ENCODE results near the gene MAG. TPM values are rescaled to one million over a fixed set of nuclear protein-coding genes. Genes with fewer than 3 reads are reported as not detected.

MAG gene
- total RNA-seq, 1 donor from 2014 or later: not detected

DNA sequence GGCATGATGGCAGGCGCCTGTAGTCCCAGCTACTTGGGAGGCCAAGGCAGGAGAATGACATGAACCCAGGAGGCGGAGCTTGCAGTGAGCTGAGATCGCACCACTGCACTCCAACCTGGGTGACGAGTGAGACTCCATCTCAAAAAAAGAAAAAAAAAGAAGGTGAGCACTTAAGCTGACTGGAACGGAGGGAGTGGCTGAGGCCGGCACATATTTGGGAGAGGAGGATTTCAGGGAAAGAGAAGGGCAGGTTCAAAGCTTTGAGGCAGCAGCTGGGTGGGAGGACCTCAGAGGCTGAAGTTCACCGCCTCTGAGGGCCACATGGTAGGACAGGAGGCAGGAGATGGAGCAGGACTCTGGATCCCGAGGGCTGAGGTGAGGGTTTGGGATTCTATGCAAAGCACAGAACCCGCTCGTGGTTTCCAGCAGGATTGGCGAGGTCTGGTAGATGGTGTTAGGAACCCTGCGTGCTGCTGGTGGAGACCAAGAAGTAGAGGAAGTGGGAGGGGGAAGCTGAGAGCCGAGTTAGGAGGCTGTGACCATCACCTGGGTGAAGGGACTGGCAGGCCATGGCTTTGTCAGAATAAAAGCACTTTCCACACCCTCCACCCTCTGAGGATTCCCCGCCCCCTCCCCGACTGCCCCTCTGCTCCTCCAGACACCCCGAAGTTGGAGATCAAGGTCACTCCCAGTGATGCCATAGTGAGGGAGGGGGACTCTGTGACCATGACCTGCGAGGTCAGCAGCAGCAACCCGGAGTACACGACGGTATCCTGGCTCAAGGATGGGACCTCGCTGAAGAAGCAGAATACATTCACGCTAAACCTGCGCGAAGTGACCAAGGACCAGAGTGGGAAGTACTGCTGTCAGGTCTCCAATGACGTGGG is 45.4 kb downstream of the MAG start:
- no peaks in the 10 kb centered on the region for H3K9me3 ChIP-seq (replicated peaks)
- no peak overlapping the region for H3K4me3 ChIP-seq
- no peaks in the 10 kb centered on the region for H3K36me3 ChIP-seq
- H3K4me1 ChIP-seq: no peaks in the 10 kb centered on the region
- intact Hi-C loops (cut with micrococcal nuclease): no loop called here
- H3K27ac ChIP-seq (replicated peaks): no peak overlapping the region
- DNase-seq: no peak
- TF ChIP-seq, protein P1, sequence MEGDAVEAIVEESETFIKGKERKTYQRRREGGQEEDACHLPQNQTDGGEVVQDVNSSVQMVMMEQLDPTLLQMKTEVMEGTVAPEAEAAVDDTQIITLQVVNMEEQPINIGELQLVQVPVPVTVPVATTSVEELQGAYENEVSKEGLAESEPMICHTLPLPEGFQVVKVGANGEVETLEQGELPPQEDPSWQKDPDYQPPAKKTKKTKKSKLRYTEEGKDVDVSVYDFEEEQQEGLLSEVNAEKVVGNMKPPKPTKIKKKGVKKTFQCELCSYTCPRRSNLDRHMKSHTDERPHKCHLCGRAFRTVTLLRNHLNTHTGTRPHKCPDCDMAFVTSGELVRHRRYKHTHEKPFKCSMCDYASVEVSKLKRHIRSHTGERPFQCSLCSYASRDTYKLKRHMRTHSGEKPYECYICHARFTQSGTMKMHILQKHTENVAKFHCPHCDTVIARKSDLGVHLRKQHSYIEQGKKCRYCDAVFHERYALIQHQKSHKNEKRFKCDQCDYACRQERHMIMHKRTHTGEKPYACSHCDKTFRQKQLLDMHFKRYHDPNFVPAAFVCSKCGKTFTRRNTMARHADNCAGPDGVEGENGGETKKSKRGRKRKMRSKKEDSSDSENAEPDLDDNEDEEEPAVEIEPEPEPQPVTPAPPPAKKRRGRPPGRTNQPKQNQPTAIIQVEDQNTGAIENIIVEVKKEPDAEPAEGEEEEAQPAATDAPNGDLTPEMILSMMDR (IDR thresholded peaks at IDR 0.05; ENCODE audit: borderline replicate concordance): no peak
- H3K27me3 ChIP-seq (ENCODE audit: low read depth): peaks cover 69% of the 10 kb centered on the region

DNA sequence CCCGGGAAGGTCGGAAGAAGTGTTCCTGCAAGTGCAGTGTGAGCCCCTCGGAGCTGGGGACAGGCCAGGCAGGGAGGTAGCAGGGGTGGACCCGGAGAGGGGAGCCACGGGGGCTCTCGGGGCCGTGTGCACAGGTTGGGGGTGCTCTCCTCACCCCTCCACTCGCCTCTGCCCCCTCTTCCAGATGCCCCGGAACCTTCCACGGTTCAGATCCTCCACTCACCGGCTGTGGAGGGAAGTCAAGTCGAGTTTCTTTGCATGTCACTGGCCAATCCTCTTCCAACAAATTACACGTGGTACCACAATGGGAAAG is 46.0 kb downstream of the MAG start:
- no peak for DNase-seq
- Histone ChIP-seq H3K27ac (replicated peaks) (no peak overlapping the region), H3K4me3 (no peak overlapping the region), H3K4me1 (no peaks in the 10 kb centered on the region), H3K27me3 (ENCODE audit: low read depth) (peaks cover 63% of the 10 kb centered on the region), H3K9me3 (replicated peaks) (no peaks in the 10 kb centered on the region), H3K36me3 (no peaks in the 10 kb centered on the region)
- TF ChIP-seq, protein P1 (IDR thresholded peaks at IDR 0.05; ENCODE audit: borderline replicate concordance): no peak
- intact Hi-C loops (cut with micrococcal nuclease): no loop called here

- H3K36me3 ChIP-seq: no peaks in the 10 kb centered on the region
- TF ChIP-seq, protein P1 (IDR thresholded peaks at IDR 0.05; ENCODE audit: borderline replicate concordance): no peak
- DNase-seq: no peak
- intact Hi-C loops (cut with micrococcal nuclease): no loop called here
- no peaks in the 10 kb centered on the region for H3K9me3 ChIP-seq (replicated peaks)
- H3K4me3 ChIP-seq: no peak overlapping the region
- no peaks in the 10 kb centered on the region for H3K4me1 ChIP-seq
- H3K27me3 ChIP-seq (ENCODE audit: low read depth): peaks cover 60% of the 10 kb centered on the region
- H3K27ac ChIP-seq (replicated peaks): no peak overlapping the region
Measured at GRCh38 chr19:35340431-35340830, 48.5 kb downstream of the MAG start.

GRCh38 chr19:35341006-35341405 is 49.0 kb downstream of the MAG start:
- Histone ChIP-seq H3K36me3 (no peaks in the 10 kb centered on the region), H3K27ac (replicated peaks) (no peak overlapping the region), H3K27me3 (ENCODE audit: low read depth) (peaks cover 60% of the 10 kb centered on the region), H3K4me3 (no peak overlapping the region), H3K9me3 (replicated peaks) (no peaks in the 10 kb centered on the region), H3K4me1 (no peaks in the 10 kb centered on the region)
- no peak for DNase-seq
- TF ChIP-seq, protein P1 (IDR thresholded peaks at IDR 0.05; ENCODE audit: borderline replicate concordance): no peak
- intact Hi-C loops (cut with micrococcal nuclease): no loop called here

- intact Hi-C loops (cut with micrococcal nuclease): no loop called here
- H3K4me1 ChIP-seq: no peaks in the 10 kb centered on the region
- DNase-seq: no peak
- H3K9me3 ChIP-seq (replicated peaks): no peaks in the 10 kb centered on the region
- H3K36me3 ChIP-seq: no peaks in the 10 kb centered on the region
- H3K27me3 ChIP-seq (ENCODE audit: low read depth): peaks cover 60% of the 10 kb centered on the region
- H3K27ac ChIP-seq (replicated peaks): no peak overlapping the region
- TF ChIP-seq, protein P1 (IDR thresholded peaks at IDR 0.05; ENCODE audit: borderline replicate concordance): no peak
- H3K4me3 ChIP-seq: no peak overlapping the region
Measured at GRCh38 chr19:35341565-35342225, 49.7 kb downstream of the MAG start.

All from left ventricle myocardium inferior (tissue), 1 donor.